Activated naive CD4-positive, alpha-beta T cell treated with anti-CD3 and anti-CD28 coated beads for 36 hours (primary cell): ENCODE results near the gene TBC1D12. TPM values are rescaled to one million over a fixed set of nuclear protein-coding genes. Genes with fewer than 3 reads are reported as not detected.

Experiments used
- CTCF ChIA-PET: fragments of 350-600 bp; sonication (Branson Sonifier 250); formaldehyde crosslinking; loops from one replicate; lab custom pipeline; 2021; ENCODE audit warnings: antibody characterized with exemption; lab: Charles Lee
- DNase-seq: peaks from one replicate; pipeline ENCODE4 v3.0.0-alpha.2; 2020
- H3K27ac Mint-ChIP-seq: one replicate; pipeline ENCODE4 v1.8.0; 2021; ENCODE audit warnings: mild to moderate bottlenecking, mixed read lengths
- H3K27me3 Mint-ChIP-seq: one replicate; pipeline ENCODE4 v1.8.0; 2021; ENCODE audit warnings: low read depth, mixed read lengths
- H3K36me3 Mint-ChIP-seq: one replicate; pipeline ENCODE4 v1.8.0; 2021; ENCODE audit warnings: low read depth, mixed read lengths
- H3K4me1 Mint-ChIP-seq: one replicate; pipeline ENCODE4 v1.8.0; 2021; ENCODE audit warnings: low read depth, mixed read lengths
- H3K4me3 Mint-ChIP-seq: one replicate; pipeline ENCODE4 v1.8.0; 2021; ENCODE audit warnings: mild to moderate bottlenecking, moderate library complexity, mixed read lengths
- H3K9me3 Mint-ChIP-seq: one replicate; pipeline ENCODE4 v1.8.0; 2021; ENCODE audit warnings: mixed read lengths
- intact Hi-C: fragments of 100-400 bp; cut with micrococcal nuclease; formaldehyde crosslinking; loops from one replicate; pipeline ENCODE4 v1.15.1; 2023
- total RNA-seq, 2 experiments: library from RNA; stranded (reverse); gene quantifications; one replicate each; pipeline ENCODE4 v1.2.3, GENCODE V29; 2021

TBC1D12 gene
- total RNA-seq, 2 experiments from 2014 or later = 0.25 to 0.33 TPM

GRCh38 chr10:94430701-94431100 lies 28.4 kb downstream of the TBC1D12 start:
- Mint-ChIP-seq H3K27me3 (peaks cover 17% of the 10 kb centered on the region), H3K36me3 (no peaks in the 10 kb centered on the region), H3K27ac (no peak overlapping the region), H3K4me1 (no peaks in the 10 kb centered on the region), H3K9me3 (no peaks in the 10 kb centered on the region), H3K4me3 (no peak overlapping the region)
- DNase-seq = no peak
- intact Hi-C loops = no loop called here
- CTCF ChIA-PET = no interaction called here

- CTCF ChIA-PET = interaction anchor here (1.6 kb wide), 1 partner anchor 13 kb away, joined by 4 read pairs; no protein-coding TSS in a partner anchor
- Mint-ChIP-seq H3K9me3 (peaks cover 3% of the 10 kb centered on the region), H3K36me3 (no peaks in the 10 kb centered on the region), H3K4me3 (no peak overlapping the region), H3K4me1 (no peaks in the 10 kb centered on the region), H3K27me3 (peaks cover 11% of the 10 kb centered on the region), H3K27ac (no peak overlapping the region)
- DNase-seq = no peak
- intact Hi-C loops = no loop called here
These were observed 30.1 kb downstream of the TBC1D12 start for GRCh38 chr10:94432443-94432842.

DNA sequence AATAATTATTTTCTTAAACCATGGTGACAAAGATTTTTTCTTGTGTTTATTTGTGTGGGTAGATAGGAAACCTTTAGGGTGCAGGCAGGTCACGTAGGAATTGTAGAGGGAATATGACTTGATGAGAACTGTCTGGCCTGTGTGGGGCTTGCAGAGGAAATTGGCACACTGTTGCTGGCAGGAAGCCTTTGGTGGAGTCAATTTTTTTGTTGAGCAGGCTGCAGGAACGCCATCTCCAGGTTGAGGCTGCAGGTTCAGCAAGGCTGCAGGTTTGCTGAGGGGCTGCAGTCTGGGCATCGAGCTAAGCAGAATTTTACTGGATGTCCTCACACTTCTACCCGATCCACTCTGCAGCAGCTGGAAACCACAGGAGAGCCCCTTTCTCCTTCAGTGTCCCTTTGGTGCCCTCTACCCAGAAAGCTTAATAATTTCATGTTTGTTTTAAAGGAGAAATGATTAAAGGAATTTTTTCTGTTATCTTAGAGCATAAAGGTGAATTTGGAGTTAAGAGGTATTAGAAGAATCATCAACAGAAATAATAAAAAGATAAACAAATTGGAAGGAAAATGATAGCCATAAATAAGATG lies 37.0 kb downstream of the TBC1D12 start:
- DNase-seq = no peak
- Mint-ChIP-seq H3K4me1 (no peaks in the 10 kb centered on the region), H3K4me3 (no peak overlapping the region), H3K27ac (no peak overlapping the region), H3K36me3 (no peaks in the 10 kb centered on the region), H3K9me3 (peaks cover 8% of the 10 kb centered on the region), H3K27me3 (peaks cover 17% of the 10 kb centered on the region)
- CTCF ChIA-PET = no interaction called here
- intact Hi-C loops = no loop called here

DNA sequence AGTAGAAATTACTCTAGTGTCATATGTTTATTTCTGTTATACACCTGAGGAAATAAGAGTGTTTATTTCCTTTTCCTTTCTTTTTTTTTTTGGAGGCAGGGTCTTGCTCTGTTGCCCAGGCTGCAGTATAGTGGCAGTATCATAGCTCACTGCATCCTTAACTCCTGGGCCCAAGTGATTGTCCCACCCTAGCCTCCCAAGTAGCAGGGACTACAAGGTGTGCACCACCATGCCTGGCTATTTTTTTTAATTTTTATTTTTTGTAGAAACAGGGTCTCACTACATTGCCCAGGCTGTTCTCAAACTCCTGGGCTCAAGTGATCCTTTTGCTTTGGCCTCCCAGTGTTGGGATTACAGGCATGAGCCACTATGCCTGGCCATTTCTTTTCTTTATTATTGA lies 37.8 kb downstream of the TBC1D12 start:
- Mint-ChIP-seq H3K27ac (no peak overlapping the region), H3K4me3 (no peak overlapping the region), H3K9me3 (peaks cover 8% of the 10 kb centered on the region), H3K36me3 (no peaks in the 10 kb centered on the region), H3K27me3 (peaks cover 17% of the 10 kb centered on the region), H3K4me1 (no peaks in the 10 kb centered on the region)
- DNase-seq = no peak
- intact Hi-C loops = loop anchor here (5.0 kb wide), 1 partner anchor 618 kb away; no protein-coding TSS in a partner anchor
- CTCF ChIA-PET = interaction anchor here (0.6 kb wide), 1 partner anchor 18 kb away, joined by 3 read pairs; no protein-coding TSS in a partner anchor

GRCh38 chr10:94443047-94443446 lies 40.7 kb downstream of the TBC1D12 start:
- H3K4me3 Mint-ChIP-seq = no peak overlapping the region
- no peaks in the 10 kb centered on the region for H3K4me1 Mint-ChIP-seq
- CTCF ChIA-PET = interaction anchor here (0.6 to 1.4 kb wide), 3 partner anchors 66 to 80 kb away, joined by 3 to 4 read pairs (median 3); partner anchors contain the start of gene NOC3L
- peaks cover 18% of the 10 kb centered on the region for H3K27me3 Mint-ChIP-seq
- intact Hi-C loops = loop anchor here (5.0 kb wide), 1 partner anchor 621 kb away; no protein-coding TSS in a partner anchor
- DNase-seq = no peak
- H3K27ac Mint-ChIP-seq = no peak overlapping the region
- H3K9me3 Mint-ChIP-seq = peaks cover 1% of the 10 kb centered on the region
- no peaks in the 10 kb centered on the region for H3K36me3 Mint-ChIP-seq

GRCh38 chr10:94443549-94443948 lies 41.2 kb downstream of the TBC1D12 start:
- no peak for DNase-seq
- no peaks in the 10 kb centered on the region for H3K9me3 Mint-ChIP-seq
- no peak overlapping the region for H3K4me3 Mint-ChIP-seq
- no peaks in the 10 kb centered on the region for H3K4me1 Mint-ChIP-seq
- no peaks in the 10 kb centered on the region for H3K36me3 Mint-ChIP-seq
- CTCF ChIA-PET = interaction anchor here (0.6 to 2.9 kb wide), 26 partner anchors 9 to 748 kb away, joined by 3 to 15 read pairs (median 4); partner anchors contain the start of gene NOC3L
- H3K27ac Mint-ChIP-seq = no peak overlapping the region
- peaks cover 18% of the 10 kb centered on the region for H3K27me3 Mint-ChIP-seq
- intact Hi-C loops = loop anchor here (5.0 kb wide), 1 partner anchor 621 kb away; no protein-coding TSS in a partner anchor

DNA sequence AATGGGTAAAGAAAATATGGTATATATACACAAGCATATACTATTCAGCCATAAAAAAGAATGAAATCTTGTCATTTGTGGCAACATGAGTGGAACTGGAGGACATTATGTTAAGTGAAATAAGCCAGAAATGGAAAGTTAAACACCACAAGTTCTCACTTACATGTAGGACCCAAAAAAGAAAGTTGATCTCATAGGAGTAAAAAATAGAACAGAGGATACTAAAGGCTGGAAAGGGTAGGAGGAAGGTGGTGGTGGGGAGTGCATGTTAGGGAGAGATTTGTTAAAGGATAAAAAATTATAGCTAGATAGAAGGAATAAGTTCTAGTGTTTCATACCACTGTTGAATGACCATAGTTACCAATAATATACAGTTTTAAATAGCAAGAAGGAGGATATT lies 48.4 kb downstream of the TBC1D12 start:
- intact Hi-C loops = no loop called here
- CTCF ChIA-PET = no interaction called here
- peaks cover 9% of the 10 kb centered on the region for H3K27me3 Mint-ChIP-seq
- no peaks in the 10 kb centered on the region for H3K4me1 Mint-ChIP-seq
- no peak overlapping the region for H3K4me3 Mint-ChIP-seq
- DNase-seq = no peak
- no peaks in the 10 kb centered on the region for H3K36me3 Mint-ChIP-seq
- peaks cover 8% of the 10 kb centered on the region for H3K9me3 Mint-ChIP-seq
- H3K27ac Mint-ChIP-seq = no peak overlapping the region

- no peak for DNase-seq
- H3K27ac Mint-ChIP-seq = no peak overlapping the region
- no peak overlapping the region for H3K4me3 Mint-ChIP-seq
- intact Hi-C loops = no loop called here
- H3K4me1 Mint-ChIP-seq = no peaks in the 10 kb centered on the region
- peaks cover 12% of the 10 kb centered on the region for H3K27me3 Mint-ChIP-seq
- CTCF ChIA-PET = no interaction called here
- peaks cover 9% of the 10 kb centered on the region for H3K9me3 Mint-ChIP-seq
- no peaks in the 10 kb centered on the region for H3K36me3 Mint-ChIP-seq
These were observed 49.7 kb downstream of the TBC1D12 start for GRCh38 chr10:94451883-94452519.

GRCh38 chr10:94456942-94457341 lies 54.6 kb downstream of the TBC1D12 start:
- no peak for DNase-seq
- Mint-ChIP-seq H3K27me3 (peaks cover 18% of the 10 kb centered on the region), H3K9me3 (peaks cover 14% of the 10 kb centered on the region), H3K4me1 (no peaks in the 10 kb centered on the region), H3K27ac (no peak overlapping the region), H3K36me3 (no peaks in the 10 kb centered on the region), H3K4me3 (no peak overlapping the region)
- CTCF ChIA-PET = no interaction called here
- intact Hi-C loops = no loop called here

GRCh38 chr10:94459385-94459784 lies 57.0 kb downstream of the TBC1D12 start:
- Mint-ChIP-seq H3K4me3 (no peak overlapping the region), H3K27ac (no peak overlapping the region), H3K4me1 (no peaks in the 10 kb centered on the region), H3K27me3 (peaks cover 20% of the 10 kb centered on the region), H3K36me3 (no peaks in the 10 kb centered on the region), H3K9me3 (peaks cover 5% of the 10 kb centered on the region)
- no peak for DNase-seq
- CTCF ChIA-PET = no interaction called here
- intact Hi-C loops = no loop called here

- no peak for DNase-seq
- H3K27ac Mint-ChIP-seq = no peak overlapping the region
- intact Hi-C loops = no loop called here
- H3K9me3 Mint-ChIP-seq = peaks cover 4% of the 10 kb centered on the region
- peaks cover 17% of the 10 kb centered on the region for H3K27me3 Mint-ChIP-seq
- no peaks in the 10 kb centered on the region for H3K36me3 Mint-ChIP-seq
- CTCF ChIA-PET = no interaction called here
- H3K4me1 Mint-ChIP-seq = no peaks in the 10 kb centered on the region
- no peak overlapping the region for H3K4me3 Mint-ChIP-seq
These were observed 59.2 kb downstream of the TBC1D12 start for GRCh38 chr10:94461503-94461902.

DNA sequence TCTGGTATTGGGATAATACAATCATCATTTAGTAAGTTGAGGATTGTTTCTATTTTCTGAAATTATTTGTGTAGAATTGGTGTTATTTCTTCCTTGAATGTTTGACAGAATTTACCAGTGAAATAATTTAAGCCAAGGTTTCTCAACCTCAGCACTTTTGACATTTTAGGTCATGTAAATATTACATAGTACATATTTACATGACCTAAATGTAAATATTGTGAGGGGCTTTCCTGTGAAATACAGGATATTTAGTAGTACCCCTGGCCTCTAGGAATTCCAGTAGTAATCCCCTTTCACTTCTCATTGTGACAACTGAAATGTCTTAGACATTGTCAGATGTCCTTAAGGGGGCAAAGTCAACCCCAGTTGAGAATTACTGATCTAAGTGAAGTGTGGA lies 59.8 kb downstream of the TBC1D12 start:
- H3K4me3 Mint-ChIP-seq = no peak overlapping the region
- H3K36me3 Mint-ChIP-seq = no peaks in the 10 kb centered on the region
- no peaks in the 10 kb centered on the region for H3K4me1 Mint-ChIP-seq
- CTCF ChIA-PET = no interaction called here
- peaks cover 4% of the 10 kb centered on the region for H3K9me3 Mint-ChIP-seq
- no peak overlapping the region for H3K27ac Mint-ChIP-seq
- DNase-seq = no peak
- H3K27me3 Mint-ChIP-seq = peaks cover 17% of the 10 kb centered on the region
- intact Hi-C loops = no loop called here

DNA sequence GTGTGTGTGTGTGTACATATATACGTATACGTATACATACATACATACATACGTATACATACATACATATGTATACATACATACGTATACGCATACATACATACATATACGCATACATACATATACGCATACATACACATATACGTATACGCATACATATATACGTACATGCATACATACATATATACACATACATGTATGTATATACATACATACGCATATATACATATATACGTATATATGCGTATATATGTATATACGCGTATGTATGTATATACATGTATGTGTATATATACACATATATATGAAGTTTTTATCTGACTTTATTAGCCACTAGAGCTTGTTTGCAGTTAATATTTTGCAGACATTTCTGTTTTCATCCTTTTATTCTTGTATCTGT lies 63.3 kb downstream of the TBC1D12 start:
- intact Hi-C loops = no loop called here
- H3K4me1 Mint-ChIP-seq = no peaks in the 10 kb centered on the region
- H3K27me3 Mint-ChIP-seq = peaks cover 19% of the 10 kb centered on the region
- no peak overlapping the region for H3K4me3 Mint-ChIP-seq
- no peaks in the 10 kb centered on the region for H3K36me3 Mint-ChIP-seq
- H3K9me3 Mint-ChIP-seq = no peaks in the 10 kb centered on the region
- CTCF ChIA-PET = interaction anchor here (0.6 kb wide), 1 partner anchor 60 kb away, joined by 3 read pairs; no protein-coding TSS in a partner anchor
- no peak overlapping the region for H3K27ac Mint-ChIP-seq
- no peak for DNase-seq
